ENCODE data around the gene MAB21L3.

MAB21L3 gene

DNA sequence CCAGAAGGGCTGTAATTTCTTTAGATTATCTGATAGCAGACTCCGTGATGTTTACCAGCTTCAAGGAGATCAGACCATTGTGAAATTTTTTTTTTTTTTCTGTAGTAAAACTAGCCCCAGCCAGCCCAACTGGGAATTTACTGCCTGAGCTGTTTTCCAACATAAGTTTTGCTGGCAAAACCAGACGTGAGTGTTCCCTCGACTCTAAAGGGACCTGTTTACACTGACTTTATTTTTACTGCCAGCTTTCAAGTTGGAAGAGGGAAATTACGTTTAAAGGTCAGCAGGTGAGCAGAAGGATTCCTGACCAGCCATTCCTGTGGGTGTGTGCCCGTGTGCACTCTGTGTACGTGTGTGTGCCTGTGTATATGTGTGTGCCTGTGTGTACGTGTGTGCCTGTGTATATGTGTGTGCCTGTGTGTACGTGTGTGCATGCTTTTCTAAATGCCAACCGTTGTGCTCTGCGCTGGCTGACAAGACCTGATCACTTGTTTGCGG, 374 bp downstream of the MAB21L3 start:
- DNase-seq (ENCODE audit: low read depth) = no peak

DNA sequence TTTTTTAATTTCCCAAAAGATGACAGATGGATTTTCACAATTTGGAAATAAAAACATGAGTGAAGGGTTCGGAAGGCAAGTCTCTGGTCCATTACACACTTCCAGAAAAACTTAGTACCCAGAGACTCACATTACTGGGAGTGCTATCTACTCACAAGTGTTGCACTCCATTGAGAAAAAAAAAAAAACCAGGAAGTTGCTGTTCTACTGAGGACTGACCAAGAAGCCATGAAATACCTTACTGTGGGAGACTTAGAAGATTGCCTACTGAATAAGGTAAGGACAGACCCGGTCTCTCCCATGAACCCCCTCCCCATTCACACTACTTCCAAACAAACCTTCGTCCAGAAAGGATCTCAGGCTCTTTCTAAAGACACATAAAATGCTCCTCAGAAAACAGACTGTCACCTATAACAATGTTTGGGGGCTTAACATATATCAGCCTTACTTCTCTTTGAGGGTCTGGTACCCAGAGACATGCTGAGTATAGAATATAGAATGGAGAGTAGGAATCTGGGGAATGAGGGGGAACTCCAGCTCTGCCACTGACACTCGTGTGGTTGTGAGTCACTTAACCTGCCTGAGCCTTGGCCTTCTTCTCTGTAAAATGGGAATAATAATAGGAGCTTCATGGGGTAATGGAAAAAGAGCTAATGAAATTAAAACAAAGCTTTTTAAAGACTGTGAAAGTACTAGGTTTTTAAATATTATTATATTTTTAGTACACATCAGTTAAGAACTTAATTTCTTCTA, 1.4 kb downstream of the MAB21L3 start:
- no peak for DNase-seq (ENCODE audit: low read depth)

DNA sequence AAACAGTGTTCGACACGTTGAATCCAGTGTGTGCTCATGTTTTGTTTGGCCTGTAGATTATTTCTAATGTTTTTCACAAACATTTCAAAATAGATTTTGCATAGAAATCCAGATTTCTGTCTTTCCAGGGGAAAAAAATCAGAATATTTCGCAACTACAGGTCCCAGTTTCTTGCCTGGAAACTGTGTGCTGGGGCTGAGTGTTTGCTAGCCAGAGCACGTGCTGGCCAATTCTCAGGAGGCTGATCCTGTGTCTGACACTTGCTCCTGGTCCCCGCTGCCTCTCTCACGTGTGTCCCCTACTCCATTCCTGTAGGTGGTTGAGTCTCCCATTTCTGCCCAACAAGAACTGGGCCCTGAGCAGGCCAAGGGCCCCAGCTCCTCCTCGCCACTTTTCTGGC, 2.4 kb downstream of the MAB21L3 start:
- DNase-seq (ENCODE audit: low read depth) = no peak

DNA sequence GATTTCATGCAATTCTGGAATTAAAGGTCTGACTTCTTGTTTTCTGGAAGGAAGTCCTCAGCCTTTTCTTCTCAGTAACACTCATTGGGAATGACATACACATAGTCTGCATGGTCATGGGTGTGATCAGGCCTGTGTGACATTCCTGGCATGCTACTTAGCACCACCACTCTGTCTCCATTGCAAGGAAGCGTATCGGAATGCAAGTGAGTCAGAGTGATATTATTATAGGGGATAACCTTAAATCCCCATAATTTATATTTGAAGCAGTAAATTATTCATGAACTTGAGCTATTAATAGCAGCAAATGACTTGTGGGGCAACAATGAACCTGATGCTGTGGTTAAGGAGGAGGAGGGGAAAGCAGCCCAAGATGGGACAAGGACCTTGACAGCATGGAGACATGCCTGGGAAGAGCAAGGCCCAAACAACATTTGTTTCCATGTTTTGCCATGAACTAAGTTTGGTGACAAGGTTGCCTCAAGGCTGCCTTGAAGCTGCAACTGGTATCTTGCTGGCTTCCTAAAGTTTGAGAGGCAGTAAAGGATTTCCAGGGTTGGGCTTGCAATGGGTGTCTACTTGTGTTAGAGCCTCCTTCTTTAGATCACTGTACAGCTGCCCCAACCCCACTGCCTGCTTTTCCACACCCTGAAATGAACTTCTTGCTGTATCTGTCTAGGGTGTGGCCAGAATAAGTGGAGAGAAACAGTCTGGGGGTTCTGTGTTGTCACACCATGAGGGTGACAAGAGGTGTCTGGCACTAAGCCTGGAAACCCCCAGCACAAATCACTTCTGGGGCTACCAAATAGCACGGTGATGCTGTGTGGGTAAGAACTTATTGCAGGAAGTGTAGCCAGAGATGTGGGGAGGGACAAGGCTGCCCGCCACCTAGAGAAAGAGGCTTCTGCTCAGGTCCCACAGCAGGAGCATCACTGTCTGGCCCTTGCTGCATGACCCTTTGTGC, 4.6 kb downstream of the MAB21L3 start:
- DNase-seq (ENCODE audit: low read depth) = peak; percentile 84

DNA sequence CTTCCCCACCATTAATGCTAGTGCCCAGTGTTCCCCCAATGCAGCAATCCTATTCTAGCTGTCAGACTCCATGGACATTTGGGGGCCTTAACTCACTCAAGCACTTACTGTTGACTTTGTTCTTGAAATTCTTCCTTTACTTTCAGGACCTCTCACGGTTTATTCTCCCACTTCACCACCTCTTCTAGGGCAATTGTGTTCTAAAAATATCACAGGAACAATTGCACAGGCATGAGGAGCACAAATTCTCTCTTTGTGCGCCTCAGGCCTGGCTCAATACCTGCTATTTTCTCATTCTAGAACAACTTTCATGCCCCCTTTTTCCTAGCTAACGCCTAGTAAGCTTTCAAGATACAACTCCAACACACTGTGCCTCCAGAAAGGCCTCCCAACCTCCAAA, 7.3 kb downstream of the MAB21L3 start:
- DNase-seq (ENCODE audit: low read depth) = no peak

DNA sequence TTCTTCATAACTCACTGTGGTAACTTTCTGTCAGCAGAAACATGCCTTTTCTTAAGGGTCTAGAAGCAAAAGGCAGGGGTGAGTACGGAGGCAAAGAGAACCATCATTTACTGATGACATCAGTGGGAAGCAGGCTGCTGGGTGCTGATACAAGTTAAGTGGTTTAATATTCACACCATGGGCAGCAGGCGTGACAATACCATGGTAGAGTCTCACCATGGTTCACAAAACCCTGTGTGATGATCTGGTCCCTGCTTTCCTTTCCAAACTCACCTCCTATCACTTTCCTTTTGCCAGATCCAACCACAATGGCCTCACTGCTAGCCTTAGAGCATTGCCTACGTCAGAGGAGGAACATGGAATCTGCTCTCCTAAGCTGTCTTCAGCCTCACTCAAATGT, 8.7 kb downstream of the MAB21L3 start:
- DNase-seq (ENCODE audit: low read depth) = no peak

DNA sequence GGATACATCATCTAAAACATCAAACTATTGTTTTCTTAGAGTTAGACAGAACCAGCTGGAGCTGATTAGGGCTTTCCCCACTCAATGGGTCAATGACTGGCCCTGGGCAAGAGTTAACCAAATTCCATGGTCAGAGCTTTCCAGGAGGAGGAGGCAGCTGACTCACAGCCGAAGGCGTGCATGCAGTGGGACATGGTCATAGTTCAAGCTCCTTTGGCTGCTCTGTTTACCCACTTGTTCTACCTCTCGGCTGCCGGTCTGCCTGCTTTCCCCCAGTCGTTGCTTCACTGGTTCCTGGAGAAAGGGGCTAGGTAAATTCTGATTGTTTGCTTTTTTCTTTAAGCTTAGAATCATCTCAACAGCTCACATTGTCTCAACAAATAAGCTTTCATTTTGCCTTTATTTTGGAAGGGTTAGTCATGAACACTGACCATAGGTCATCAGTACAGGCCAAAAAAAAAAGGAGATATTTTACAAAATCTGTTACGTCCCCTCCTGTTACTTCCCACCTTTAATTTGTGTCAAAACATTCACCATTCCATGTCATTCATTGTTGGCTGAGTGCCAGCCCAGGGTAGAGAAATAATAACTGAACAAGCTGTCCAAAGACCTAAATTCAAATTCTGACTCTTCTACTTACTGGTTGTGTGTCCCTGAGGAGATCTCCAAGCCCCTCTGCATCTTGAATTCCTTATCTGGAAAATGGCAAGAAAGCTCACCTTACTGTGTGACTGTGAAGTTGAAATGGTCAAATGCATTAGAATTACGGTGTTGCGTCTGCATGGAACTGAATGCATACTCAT, 12.0 kb downstream of the MAB21L3 start:
- peak; percentile 83 for DNase-seq (ENCODE audit: low read depth)

DNA sequence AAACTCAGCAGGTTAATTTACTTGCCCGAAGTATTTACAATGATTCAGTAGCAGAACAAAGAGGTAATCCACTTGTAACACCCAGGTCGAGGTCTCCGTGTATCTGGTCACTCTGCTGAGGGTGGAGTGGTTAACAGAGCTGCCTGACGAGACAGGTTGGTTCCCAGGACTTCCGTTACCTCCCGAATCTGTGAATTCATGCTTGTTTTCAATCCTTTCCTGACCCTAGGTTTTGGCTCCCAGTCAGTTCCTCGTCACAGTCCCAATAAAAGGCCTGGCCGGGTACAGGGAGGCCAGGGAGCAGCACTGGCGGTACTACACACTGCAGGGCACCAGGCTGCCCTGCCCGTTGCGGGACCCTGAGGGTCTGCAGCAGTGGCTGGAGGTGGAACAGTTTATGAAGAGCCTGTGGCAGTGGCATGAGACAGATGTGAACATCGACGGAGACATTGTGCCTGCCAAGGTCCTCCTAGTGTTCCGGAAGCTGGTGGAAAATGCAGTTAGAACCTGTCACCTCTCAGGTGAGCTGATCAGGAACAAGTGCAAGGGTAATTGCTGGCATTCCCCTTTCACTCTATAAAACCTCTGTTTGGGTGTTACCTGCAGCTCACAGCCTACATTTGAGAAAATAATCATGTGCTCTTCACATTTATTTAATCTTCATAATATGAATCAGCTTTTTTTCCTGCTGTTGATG, 12.8 kb downstream of the MAB21L3 start:
- DNase-seq (ENCODE audit: low read depth) = no peak

DNA sequence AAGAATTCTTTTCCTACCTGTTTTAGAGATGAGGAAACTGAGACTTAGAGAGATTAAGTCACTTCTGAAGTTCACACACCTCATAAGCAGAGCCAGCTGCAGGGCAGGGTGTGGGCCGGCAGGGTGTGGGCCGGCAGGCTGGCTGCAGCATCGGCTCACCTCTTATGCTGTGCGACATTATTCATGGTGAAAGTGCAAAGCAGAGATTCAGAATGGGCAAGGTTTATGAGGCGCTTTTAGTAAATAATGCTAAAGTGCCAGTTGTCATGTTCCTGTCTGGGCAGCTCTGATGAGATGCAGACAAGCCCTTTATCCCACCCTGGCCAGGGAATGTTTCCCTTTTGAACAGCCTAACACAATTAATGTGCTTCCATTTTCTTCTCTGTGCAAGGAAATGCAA, 14.6 kb downstream of the MAB21L3 start:
- DNase-seq (ENCODE audit: low read depth) = no peak

DNA sequence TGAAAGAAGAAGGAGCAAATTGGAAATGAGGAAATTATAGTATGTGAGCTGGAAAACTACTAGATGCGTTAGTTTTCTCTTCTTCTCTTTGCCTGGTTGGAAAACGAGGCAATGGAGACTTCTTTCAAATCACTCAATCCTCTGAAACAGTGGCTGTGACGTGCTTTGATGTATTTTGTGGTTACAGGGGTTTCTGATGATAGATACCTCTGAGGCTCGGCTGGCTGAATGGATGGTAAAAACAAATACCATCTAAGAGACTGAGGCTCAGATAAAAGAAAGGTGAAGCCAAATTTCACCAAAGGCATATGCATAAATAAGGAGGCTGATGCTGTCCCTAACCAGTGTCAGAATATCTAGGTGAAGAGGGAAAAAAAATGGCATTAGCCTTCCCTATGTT, 15.1 kb downstream of the MAB21L3 start:
- DNase-seq (ENCODE audit: low read depth) = no peak

DNA sequence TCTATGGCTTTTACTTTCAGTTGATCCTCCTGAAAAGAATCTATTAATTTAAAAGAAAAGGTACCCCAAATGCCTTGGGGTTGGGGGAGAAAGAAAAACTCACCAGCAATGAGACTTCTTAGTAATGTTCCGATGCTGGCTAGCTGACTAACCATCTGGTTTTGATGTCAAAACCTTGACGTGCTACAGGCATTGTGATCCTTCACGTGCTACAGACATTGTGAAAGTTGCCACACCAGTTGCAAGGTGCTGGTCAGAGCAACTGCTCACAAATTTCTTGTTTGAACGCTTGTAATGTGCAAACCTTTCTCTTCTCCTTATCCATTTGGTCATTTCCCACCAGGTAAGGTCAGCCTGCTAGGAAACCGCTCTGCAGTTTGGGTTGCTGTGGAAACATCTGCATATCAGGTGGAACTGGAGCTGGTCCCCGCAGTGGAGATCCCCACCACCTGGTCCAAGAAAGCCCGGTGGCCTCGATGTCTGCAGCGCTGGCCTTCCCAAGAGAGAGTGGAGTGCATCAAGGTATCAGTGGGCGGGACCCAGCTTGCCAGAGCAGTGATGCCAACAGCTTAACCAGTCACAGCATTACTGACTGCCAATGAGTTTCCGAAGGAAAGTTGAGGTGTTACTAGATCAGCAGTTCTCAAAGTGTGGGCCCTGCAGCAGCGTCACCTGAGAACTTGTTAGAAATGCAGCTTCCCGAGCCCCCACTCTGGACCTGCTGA, 16.1 kb downstream of the MAB21L3 start:
- no peak for DNase-seq (ENCODE audit: low read depth)

DNA sequence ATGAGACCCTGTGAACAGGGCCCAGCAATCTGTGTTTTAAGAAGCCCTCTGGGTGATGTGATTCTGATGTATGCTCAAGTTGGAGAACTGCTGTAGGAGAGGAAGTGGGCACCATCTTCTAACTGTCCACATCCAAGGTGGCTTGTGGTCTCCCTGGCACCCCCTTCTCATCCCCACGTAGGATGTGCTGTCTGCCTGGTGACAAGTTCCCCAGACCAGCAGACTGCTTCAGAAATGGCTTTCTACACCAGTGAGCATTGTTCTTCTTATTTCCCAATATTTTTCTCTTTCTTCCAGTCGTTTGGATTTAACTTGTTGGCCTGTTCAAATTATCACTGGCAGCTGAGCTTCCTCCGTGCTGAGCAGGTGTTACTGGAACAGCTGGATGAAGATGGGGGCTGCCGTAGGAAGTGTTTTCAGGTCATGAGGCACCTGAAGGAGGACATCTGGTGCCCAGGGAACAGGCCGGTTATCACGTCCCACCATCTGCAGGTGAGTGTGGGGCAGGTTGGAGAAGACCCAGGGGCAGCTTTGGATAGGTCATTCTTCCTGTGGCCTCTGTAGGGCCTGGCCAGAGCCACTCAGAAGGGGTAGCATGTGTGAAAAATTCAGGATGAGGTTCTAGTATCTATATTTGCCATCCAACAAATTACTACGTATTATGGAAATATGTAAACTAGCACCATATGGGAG, 16.8 kb downstream of the MAB21L3 start:
- no peak for DNase-seq (ENCODE audit: low read depth)

DNA sequence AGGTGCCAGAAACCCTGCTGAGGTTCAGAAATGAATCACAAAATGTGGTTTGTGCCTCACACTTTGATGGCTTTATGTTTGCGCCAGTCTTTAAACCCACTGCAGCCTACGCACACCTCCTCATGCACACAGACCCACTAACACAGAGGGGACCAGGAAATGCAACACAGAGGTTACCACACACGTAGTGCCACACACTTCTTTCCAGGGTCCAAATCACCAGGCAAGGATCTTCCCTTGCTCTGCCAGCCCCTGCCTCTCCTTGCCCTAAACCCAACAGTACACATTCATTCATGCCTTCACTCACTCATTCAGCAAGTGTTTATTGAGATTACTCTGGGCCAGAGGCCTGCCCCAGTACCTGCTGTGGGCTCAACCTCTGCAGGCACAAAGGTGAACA, 17.5 kb downstream of the MAB21L3 start:
- no peak for DNase-seq (ENCODE audit: low read depth)

DNA sequence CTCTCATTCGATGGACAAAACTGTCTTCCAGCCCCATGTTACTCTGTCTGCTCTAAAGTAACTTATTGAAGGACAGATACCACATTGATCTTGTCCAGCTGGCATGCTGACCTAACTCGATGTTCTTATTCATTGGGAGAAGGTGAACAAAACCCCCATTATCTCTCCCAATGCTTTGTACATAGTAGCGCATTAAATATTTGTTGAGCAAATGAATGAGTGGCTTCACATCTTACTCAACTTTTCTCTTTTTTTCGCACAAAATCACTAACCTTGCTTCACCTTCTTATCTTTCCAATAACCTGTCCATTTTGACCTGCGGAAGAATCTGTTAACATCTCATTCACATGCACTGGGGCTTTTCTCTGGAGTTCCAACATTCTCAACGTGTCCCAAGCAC, 18.3 kb downstream of the MAB21L3 start:
- no peak for DNase-seq (ENCODE audit: low read depth)

DNA sequence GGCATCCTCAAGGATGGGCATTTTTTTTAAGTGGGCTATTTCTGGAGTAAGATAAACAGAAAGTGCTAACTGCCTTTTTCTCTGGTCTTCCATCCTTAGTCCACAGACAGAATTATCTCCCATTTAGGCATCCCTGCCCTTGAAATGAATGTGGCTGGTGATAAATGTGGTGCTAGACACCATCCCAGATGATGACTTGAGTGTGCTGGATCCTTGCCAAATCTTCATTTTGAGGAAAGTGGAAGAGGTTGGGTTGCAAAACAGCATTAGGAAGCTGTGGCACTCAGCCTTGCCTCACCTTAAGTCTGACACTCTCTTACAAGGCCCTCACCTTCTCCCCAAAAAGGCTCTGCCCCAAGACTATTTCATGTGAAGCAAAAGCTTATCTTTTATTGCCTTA, 19.2 kb downstream of the MAB21L3 start:
- no peak for DNase-seq (ENCODE audit: low read depth)

DNA sequence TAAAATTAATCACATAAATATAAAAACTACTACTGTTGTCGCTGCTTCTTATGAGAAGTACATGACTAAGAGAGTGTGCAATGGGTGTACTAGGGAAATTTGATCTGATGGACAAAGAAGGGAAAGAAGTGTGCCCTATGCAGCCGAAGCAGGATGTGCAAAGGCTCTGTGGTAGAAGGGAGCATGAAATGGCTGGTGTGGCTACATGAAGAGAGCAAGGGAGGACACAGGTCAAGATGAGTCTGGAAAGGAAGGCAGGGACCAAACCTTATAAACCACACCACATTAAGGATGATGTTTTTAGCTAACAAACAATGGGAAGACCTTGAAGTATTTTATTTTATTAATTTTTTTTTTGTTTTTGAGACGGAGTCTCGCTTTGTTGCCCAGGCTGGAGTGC, 20.0 kb downstream of the MAB21L3 start:
- DNase-seq (ENCODE audit: low read depth) = no peak

DNA sequence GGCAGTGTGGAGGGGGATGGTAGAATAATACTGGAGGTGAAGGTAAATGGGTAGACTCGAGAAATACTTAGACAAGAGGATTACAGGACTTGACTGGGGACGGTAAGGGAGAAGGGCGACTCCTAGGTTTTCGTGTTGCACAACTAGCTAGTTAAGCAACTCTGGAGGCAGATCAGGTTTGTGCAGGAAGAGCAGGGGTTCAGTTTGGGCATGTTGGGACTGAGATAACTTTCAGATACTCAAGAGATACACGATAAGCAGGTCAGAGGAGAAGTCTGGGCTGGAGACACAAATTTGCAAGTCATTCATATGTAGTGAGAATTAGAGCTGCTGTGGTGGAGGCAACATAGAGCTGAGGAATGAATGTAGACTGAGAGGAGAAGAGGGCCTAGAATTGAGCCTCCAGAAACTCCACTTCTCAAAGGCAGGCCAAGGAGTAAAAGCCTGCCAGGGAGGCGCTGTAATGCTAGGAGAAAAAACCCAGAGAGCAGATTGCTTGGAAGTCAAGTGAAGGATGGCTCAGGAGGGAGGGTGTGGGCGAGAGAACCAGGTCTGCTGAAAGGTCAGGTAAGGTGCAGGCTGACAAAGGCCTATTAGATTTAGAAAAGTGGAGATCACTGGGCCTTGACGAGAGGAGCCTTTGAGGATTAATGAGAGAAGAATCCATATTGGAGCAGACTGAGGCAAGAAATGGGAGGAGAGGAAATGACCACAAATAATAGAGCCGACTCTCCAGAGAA, 20.8 kb downstream of the MAB21L3 start:
- no peak for DNase-seq (ENCODE audit: low read depth)

DNA sequence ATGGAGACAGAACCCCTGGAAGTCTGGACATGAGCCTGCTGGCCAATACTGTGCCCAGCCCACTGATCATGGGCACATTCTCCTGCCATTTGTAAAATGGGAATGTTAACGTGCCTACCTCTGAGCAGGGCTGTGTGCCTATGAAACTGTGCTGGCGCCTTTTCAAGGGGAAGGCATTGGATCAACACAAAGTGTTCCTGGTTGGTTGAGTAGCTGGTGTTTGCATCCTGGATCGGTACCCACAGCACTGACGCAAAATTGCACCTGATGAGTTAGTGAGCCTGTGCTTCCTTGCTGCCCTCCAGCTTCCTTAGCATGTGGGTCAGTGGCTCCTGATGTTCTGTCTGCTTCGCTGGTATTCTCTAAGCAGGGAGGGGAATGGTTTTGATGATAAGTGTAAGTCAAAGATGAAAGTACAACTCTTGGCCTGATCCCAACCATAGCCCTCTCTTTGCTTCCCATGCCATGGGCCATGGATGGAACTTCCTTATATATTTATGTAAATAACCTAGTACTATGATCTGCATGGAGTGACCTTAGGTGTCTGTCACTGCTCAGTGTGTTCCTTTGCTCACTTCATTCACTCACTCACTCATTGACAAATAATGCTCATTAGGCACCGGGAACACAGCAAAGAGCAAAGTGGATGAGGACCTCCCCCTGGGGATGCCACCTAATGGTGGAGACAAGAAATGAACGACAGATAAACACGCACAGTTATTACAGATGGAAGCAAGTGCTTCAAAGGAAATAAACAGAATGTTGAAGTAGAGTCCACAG, 22.7 kb downstream of the MAB21L3 start:
- no peak for DNase-seq (ENCODE audit: low read depth)

DNA sequence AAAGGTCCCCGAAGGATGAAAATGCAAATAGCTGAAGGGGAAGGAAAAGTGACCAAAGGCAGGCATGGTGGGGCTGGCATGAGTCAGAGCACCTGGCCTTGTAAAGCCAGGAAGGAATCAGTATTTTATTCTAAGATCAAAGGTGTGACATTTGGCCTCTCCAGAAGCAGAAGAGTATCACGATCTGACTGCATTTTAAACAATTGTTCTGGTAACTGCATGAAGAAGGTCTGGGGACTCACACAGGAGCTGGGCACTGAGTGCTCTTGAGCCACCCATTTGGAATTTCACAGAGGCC, 23.2 kb downstream of the MAB21L3 start:
- DNase-seq (ENCODE audit: low read depth) = no peak
